ENCODE data around the gene TEX50.

GRCh38 chr1:173661271-173661670, 26.1 kb downstream of the TEX50 start:
- TF ChIP-seq CTCF (IDR thresholded peaks at IDR 0.05; ENCODE audit: control extremely low read depth in 1 of 3, insufficient read depth in 1 of 3, low read depth in 1 of 3, low read length in 3 of 3) (no peak), RAD21 (IDR thresholded peaks at IDR 0.05 in 1 of 2, conservative IDR thresholded peaks at IDR 0.05 in 1 of 2; ENCODE audit: low read depth in 2 of 2, low read length in 2 of 2) (no peak), HDAC2 (IDR thresholded peaks at IDR 0.05; ENCODE audit: borderline replicate concordance in 1 of 2, low read depth in 2 of 2, low read length in 2 of 2) (no peak)

Data from H1 (cell line).